HG02571 (cell line): ENCODE measurements around the gene VRK1.

Experiments used
- ATAC-seq: cut with Tn5 transposase; IDR thresholded peaks from one replicate; pipeline ENCODE4 v1.9.1; 2021; ENCODE audit warnings: mild to moderate bottlenecking, moderate library complexity; ENCODE audit not compliant: unreplicated experiment

Gene VRK1

DNA sequence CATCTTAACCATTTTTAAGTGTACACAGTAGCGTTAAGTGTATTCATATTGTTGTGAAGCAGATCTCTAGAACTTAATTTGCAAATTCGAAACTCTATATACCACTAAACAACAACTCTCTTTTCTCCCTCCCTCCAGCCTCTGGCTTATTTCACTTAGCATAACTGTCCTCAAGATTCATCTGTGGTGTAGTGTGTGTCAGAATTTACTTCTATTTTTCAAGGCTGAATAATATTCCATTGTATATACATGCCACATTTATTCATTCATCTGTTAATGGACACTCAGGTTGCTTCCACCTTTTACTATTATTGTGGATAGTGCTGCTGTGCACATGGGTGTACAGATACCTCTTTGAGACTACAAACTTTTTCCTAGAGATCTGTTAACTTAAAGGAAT, 26.5 kb downstream of the VRK1 start:
- ATAC-seq, result no peak

GRCh38 chr14:96824283-96824682, 27.1 kb downstream of the VRK1 start:
- no peak for ATAC-seq

GRCh38 chr14:96826818-96827217, 29.6 kb downstream of the VRK1 start:
- no peak for ATAC-seq

DNA sequence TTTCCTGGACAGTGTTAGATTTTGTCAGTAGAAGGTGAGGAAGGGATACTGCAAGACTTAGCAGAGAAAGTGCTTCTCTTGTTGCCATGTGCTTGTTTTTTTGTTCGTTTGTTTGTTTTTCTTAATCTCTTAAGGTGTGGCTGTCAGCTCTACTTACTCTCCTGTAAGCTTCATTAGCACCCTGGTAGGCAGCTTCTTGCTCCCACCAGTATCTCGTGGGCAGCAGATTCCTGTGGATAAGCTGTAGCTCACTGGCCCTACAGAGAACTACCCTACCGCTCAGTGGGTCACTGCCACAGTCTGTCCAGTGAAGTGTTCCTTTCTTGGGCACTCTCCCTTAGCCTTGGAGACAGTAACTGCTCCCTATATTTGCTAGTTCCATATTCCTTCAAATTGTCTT, 30.1 kb downstream of the VRK1 start:
- ATAC-seq, result no peak

GRCh38 chr14:96829791-96830190, 32.6 kb downstream of the VRK1 start:
- no peak for ATAC-seq

DNA sequence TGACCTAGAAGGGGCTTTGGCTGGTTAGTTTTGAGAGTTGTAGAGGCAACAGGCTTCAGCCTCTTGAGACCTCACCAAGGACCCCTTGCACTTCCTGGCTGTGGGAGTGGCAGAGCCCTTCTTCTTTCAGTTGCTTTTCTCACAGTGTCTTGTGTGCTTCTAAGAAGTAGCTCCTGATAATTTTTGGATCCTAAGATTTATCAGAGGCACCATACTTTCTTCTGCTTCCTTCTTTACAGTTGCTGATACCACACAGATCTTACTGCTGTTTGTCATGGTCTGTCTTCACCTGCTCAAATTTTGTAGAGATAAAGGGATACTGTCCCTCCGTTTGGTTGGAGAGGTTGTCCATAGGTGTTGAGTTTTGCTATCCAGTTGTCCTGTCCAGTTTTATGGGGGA, 33.8 kb downstream of the VRK1 start:
- no peak for ATAC-seq

DNA sequence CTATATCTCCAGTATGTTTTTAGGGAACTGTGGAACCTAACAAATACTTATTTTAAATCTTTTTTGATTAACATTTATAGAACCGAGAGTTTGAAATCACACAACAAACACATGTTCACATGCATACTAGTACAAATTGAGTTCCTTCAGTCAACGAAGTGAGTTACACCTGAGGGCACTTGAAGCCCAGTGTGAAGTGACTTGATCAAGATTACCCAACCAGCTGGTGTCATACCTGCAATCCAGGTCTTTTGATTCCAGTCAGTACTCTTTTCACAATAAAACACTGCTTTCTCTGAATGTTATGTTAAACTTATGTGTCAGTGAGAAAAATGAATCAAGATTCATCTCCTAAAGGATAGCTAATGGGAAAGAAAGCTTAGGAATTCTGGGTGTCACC, 35.2 kb downstream of the VRK1 start:
- ATAC-seq, result no peak

- ATAC-seq, result no peak
These were observed 41.3 kb downstream of the VRK1 start for GRCh38 chr14:96838449-96838848.

DNA sequence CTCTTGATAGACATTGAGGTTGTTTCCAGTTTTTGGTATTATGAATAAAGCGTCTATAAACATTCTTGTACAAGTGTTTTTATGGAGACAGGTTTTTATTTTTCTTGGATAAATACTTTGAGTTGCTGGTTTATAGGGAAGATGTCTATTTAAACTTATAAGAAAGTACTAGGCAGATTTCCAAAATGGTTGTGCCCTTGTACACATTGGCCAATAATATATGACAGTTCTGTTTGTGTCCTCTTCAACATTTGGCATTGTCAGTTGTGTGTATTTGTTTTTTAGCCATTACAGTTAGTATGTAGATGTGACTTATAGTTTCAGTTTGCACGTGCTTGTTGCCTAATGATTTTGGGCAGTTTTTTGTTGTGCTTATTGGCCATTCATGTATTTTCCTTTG, 42.1 kb downstream of the VRK1 start:
- ATAC-seq, result no peak

- no peak for ATAC-seq
These were observed 46.0 kb downstream of the VRK1 start for GRCh38 chr14:96843137-96843536.

- ATAC-seq, result no peak
These were observed 47.8 kb downstream of the VRK1 start for GRCh38 chr14:96844857-96845570.

DNA sequence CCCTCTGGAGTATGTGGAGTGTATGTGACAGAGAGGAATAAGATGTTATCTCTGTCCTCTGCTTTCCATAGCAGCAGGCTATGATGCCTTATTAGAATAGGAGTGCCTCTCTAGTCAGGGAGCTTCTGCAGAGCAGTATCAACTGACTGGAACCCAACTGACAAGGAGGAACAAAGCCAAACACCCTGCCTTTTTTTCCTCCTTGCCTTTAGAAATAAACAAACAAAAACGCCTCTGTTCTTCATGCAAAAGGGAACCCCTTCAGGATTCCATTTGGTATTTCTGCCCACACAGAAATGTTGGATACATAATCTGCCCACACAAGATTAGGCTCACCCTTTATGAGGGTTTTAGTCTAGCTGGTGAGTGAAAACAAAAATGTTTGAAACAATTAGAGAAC, 50.3 kb downstream of the VRK1 start:
- no peak for ATAC-seq

DNA sequence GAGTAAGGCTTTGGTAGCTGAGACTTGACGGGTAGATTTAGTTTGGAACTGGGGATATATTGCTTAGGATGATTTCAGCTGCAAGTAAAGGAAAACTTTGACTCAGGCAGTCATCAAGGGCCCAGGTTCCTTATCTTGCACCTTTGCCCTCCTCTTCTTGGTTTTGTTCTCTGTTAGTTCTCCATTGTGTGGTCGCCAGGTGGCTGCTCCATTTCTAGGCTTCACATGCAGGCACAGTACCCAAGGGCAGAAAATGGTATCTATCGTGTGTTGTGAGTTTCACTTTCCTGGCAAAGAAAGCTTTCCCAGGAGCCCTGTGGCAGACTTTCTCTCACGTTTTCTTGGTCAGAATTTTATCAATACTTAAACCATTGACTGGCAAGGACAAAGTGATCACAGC, 50.8 kb downstream of the VRK1 start:
- no peak for ATAC-seq

- ATAC-seq, result no peak
These were observed 52.6 kb downstream of the VRK1 start for GRCh38 chr14:96849733-96850132.

GRCh38 chr14:96851694-96852381, 54.7 kb downstream of the VRK1 start:
- ATAC-seq, result no peak

DNA sequence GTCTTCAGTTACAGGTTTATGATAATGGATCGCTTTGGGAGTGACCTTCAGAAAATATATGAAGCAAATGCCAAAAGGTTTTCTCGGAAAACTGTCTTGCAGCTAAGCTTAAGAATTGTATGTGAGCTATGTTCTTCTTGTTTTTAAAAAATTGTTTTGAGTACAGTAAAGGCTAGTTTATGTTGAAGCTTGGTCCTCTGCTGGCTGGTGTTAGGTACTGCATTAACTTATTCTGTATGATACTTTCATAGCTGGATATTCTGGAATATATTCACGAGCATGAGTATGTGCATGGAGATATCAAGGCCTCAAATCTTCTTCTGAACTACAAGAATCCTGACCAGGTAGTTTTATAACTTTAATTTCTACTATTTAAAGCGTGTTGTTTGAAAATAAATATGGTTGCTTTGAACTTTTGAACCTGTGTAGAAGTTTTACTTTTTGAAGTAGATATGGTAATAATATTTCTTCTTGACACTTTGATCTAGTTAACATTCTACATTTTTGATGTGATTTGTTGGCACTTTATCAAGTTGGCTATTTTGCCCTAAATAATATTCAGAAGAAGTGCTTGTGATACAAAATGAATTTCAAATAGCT, 55.7 kb downstream of the VRK1 start:
- ATAC-seq, result no peak

DNA sequence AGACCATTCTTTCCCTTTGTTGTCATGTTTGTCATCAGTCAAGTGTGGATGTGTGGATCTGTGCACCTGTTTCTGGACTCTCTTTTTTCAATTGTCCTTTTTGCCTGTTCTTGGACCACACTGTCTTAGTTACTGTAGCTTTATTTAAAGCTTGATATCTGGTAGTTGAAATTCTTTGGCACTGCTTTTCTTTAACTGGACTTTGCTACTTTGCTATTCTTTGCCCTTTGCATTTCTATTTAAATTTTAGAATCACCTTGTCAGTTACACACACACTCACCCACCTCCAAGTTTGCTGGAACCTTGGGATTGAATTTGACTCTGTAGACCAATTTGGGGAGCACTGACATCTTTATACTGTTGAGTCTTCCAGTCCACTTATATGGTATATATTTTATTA, 61.5 kb downstream of the VRK1 start:
- ATAC-seq, result no peak

GRCh38 chr14:96861568-96862310, 64.6 kb downstream of the VRK1 start:
- ATAC-seq, result no peak

GRCh38 chr14:96863327-96863985, 66.3 kb downstream of the VRK1 start:
- ATAC-seq, result no peak

GRCh38 chr14:96863986-96864330, 66.8 kb downstream of the VRK1 start:
- ATAC-seq, result no peak

- no peak for ATAC-seq
These were observed 70.5 kb downstream of the VRK1 start for GRCh38 chr14:96867634-96868033.
